NT2/D1 (cell line): ENCODE results near the gene KMT2C.

Experiments used
- SUZ12 ChIP-seq: IDR thresholded peaks from 2 replicates; pipeline ENCODE4 v1.6.1; 2011; ENCODE audit not compliant: insufficient read length, insufficient read depth; ENCODE audit errors: extremely low read depth
- ZNF274 ChIP-seq: IDR thresholded peaks from 2 replicates; pipeline ENCODE4 v1.6.1; 2011; ENCODE audit warnings: mild to moderate bottlenecking, low read depth, low read length

- TF ChIP-seq ZNF274 = no peak
- TF ChIP-seq SUZ12 = no peak
Observed at GRCh38 chr7:152312316-152312715, 123.5 kb downstream of the KMT2C start.
